Mesenchymal stem cell (in vitro differentiated cells and primary cell): Measurements from ENCODE around the gene CALB2.

ENCODE experiments used
- DNase-seq: peaks from one replicate; pipeline ENCODE4 v3.0.0-alpha.2; 2013
- H2AFZ ChIP-seq: one replicate; pipeline ENCODE4 v1.6.1; 2013; ENCODE audit warnings: low read depth, mild to moderate bottlenecking, control low read depth, inconsistent platforms, low read length, moderate library complexity
- H2AK5ac ChIP-seq: 2 replicates; pipeline ENCODE4 v1.6.1; 2013; ENCODE audit warnings: low read length, moderate library complexity, mild to moderate bottlenecking, inconsistent platforms; ENCODE audit not compliant: severe bottlenecking
- H2BK120ac ChIP-seq: one replicate; pipeline ENCODE4 v1.6.1; 2013; ENCODE audit warnings: low read depth, mild to moderate bottlenecking, inconsistent platforms, low read length, moderate library complexity
- H2BK12ac ChIP-seq, 2 experiments: one replicate each; pipeline ENCODE4 v1.6.1; 2013; ENCODE audit warnings: inconsistent platforms in 2 of 2, low read length in 2 of 2, mild to moderate bottlenecking in 2 of 2, moderate library complexity in 2 of 2, control low read depth in 1 of 2
- H2BK15ac ChIP-seq: one replicate; pipeline ENCODE4 v1.6.1; 2013; ENCODE audit warnings: mild to moderate bottlenecking, low read depth, inconsistent platforms; ENCODE audit not compliant: poor library complexity, severe bottlenecking
- H2BK5ac ChIP-seq: 2 replicates; pipeline ENCODE4 v1.6.1; 2013; ENCODE audit warnings: low read depth, mild to moderate bottlenecking, low read length, control low read depth, inconsistent platforms; ENCODE audit not compliant: poor library complexity, severe bottlenecking
- H3K14ac ChIP-seq, 2 experiments: one replicate each; pipeline ENCODE4 v1.6.1; 2013; ENCODE audit warnings: inconsistent platforms in 2 of 2, low read length in 2 of 2, control low read depth in 1 of 2, mild to moderate bottlenecking in 1 of 2, moderate library complexity in 1 of 2
- H3K18ac ChIP-seq, 2 experiments: one replicate each; pipeline ENCODE4 v1.6.1; 2013; ENCODE audit warnings: inconsistent platforms in 2 of 2, low read length in 2 of 2, control low read depth in 1 of 2, low read depth in 1 of 2, mild to moderate bottlenecking in 1 of 2
- H3K23ac ChIP-seq, 2 experiments: one replicate each; pipeline ENCODE4 v1.6.1; 2013; ENCODE audit warnings: inconsistent platforms in 2 of 2, low read length in 2 of 2, mild to moderate bottlenecking in 2 of 2, moderate library complexity in 2 of 2, control low read depth in 1 of 2
- H3K27ac ChIP-seq: 2 replicates; pipeline ENCODE4 v1.5.1; 2013; ENCODE audit warnings: mild to moderate bottlenecking, moderate library complexity, low read length, control low read depth, inconsistent platforms; ENCODE audit not compliant: poor library complexity, severe bottlenecking
- H3K27me3 ChIP-seq, 2 experiments: 2 replicates each; pipeline versions ENCODE4 v1.6.1 to v1.7.0; 2013; ENCODE audit warnings: low read length in 2 of 2, mild to moderate bottlenecking in 2 of 2, moderate library complexity in 2 of 2, control low read depth in 1 of 2, inconsistent platforms in 1 of 2; ENCODE audit not compliant: control insufficient read depth in 1 of 2, insufficient read depth in 1 of 2
- H3K36me3 ChIP-seq, 2 experiments: 2 replicates each; pipeline versions ENCODE4 v1.6.1 to v1.7.0; 2013; ENCODE audit warnings: low read length in 2 of 2, control low read depth in 1 of 2, inconsistent platforms in 1 of 2, low read depth in 1 of 2, mild to moderate bottlenecking in 1 of 2; ENCODE audit not compliant: insufficient read depth in 2 of 2, control insufficient read depth in 1 of 2
- H3K4ac ChIP-seq, 2 experiments: one replicate each; pipeline ENCODE4 v1.6.1; 2013; ENCODE audit warnings: inconsistent platforms in 2 of 2, low read length in 2 of 2, mild to moderate bottlenecking in 2 of 2, moderate library complexity in 2 of 2, control low read depth in 1 of 2, low read depth in 1 of 2
- H3K4me1 ChIP-seq: 2 replicates; pipeline ENCODE4 v1.6.1; 2013; ENCODE audit warnings: low read depth, low read length, control low read depth; ENCODE audit not compliant: control insufficient read depth, insufficient read depth
- H3K4me2 ChIP-seq: 2 replicates; pipeline ENCODE4 v1.6.1; 2013; ENCODE audit warnings: low read length, mild to moderate bottlenecking, inconsistent platforms; ENCODE audit not compliant: poor library complexity, severe bottlenecking
- H3K4me3 ChIP-seq, 2 experiments: 2 replicates each; pipeline versions ENCODE4 v1.5.1 to v1.7.0; 2013; ENCODE audit warnings: low read length in 2 of 2, mild to moderate bottlenecking in 2 of 2, control low read depth in 1 of 2, low read depth in 1 of 2; ENCODE audit not compliant: insufficient read depth in 1 of 2
- H3K79me1 ChIP-seq: replicated peaks from 2 replicates; pipeline ENCODE4 v1.6.1; 2013; ENCODE audit warnings: mild to moderate bottlenecking, control low read depth, low read length, inconsistent platforms; ENCODE audit not compliant: poor library complexity, severe bottlenecking
- H3K9ac ChIP-seq: 2 replicates; pipeline ENCODE4 v1.7.0; 2013; ENCODE audit warnings: mild to moderate bottlenecking, low read length, moderate library complexity
- H3K9me3 ChIP-seq: 2 replicates; pipeline ENCODE4 v1.7.0; 2013; ENCODE audit warnings: mild to moderate bottlenecking, low read length; ENCODE audit not compliant: control insufficient read depth
- H4K8ac ChIP-seq: one replicate; pipeline ENCODE4 v1.6.1; 2013; ENCODE audit warnings: inconsistent platforms, mild to moderate bottlenecking, low read length, moderate library complexity
- H4K91ac ChIP-seq: one replicate; pipeline ENCODE4 v1.6.1; 2013; ENCODE audit warnings: mild to moderate bottlenecking, low read length, inconsistent platforms
- WGBS: methylation state at CpG from one replicate; pipeline ENCODE4 v1.1.7; 2013; ENCODE audit warnings: mixed read lengths; 5-methylcytosine and 5-hydroxymethylcytosine counted together

Gene CALB2

DNA sequence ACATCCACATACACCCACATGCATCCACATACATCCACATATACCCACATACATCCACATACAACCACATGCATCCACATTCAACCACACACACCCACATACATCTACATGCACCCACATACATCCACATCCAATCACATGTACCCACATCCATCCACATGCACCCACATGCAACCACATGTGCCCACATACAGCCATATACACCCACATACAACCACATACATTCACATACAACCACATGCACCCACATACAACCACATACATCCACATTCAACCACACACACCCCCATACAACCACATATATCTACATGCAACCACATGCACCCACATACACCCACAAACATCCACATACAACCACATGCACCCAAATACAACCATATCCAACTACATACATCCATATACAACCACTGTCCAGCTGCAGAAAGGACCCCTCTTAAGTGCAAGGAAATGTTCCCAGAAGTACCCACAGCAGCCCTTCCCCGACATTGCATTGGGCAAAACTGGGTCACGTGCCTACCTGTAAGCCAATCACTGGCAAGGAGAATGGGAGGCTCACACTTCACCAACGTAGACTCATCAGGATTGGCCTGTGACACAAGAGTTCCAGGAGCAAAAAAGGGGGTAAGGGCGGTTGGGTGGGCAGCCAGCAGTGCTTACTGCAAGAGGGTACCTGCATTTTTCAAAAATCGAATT, 18.1 kb downstream of the CALB2 start:
- Histone ChIP-seq H3K4me1 (peaks cover 2% of the 10 kb centered on the region), H3K27me3 (peaks cover 0 to 32% of the 10 kb centered on the region in 2 experiments), H3K14ac (no peak overlapping the region), H3K4me3 (no peak overlapping the region), H3K18ac (no peak overlapping the region), H3K4ac (no peak overlapping the region), H2BK15ac (no peak overlapping the region), H4K8ac (no peak overlapping the region), H3K79me1 (no peaks in the 10 kb centered on the region), H3K9ac (no peak overlapping the region), H2BK5ac (no peak overlapping the region), H3K9me3 (no peaks in the 10 kb centered on the region), H2BK120ac (no peak overlapping the region), H2BK12ac (no peak overlapping the region), H3K23ac (no peak overlapping the region), H3K27ac (no peak overlapping the region), H4K91ac (no peak overlapping the region), H3K4me2 (no peak overlapping the region), H2AFZ (no peak overlapping the region), H3K36me3 (no peaks in the 10 kb centered on the region), H2AK5ac (no peak overlapping the region)
- no peak for DNase-seq
- WGBS: 72% methylated on average over 4 of the region's 5 CpGs

DNA sequence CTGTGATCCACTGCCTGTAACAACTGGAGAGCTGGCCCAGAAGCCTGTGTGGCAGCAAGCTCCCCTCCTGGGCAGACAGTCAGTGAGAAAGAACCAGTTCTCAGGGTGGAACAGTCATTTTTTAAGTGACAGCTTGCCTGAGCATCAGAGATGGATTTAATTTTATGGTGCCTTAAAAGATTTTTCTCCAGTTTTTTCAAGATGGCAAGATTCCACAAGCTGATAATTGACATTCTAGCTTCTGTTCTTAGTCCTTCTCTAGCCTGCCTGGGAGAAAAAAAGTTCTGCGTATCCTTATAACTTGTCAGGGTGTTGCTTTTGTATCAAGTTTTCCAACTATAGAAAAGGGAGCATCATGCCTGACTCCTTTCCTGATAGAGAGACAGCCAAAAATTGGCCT, 21.2 kb downstream of the CALB2 start:
- no peak overlapping the region for H3K14ac ChIP-seq
- no peak overlapping the region for H2AK5ac ChIP-seq
- H3K79me1 ChIP-seq: no peaks in the 10 kb centered on the region
- H2AFZ ChIP-seq: no peak overlapping the region
- H3K4ac ChIP-seq: no peak overlapping the region
- no peak overlapping the region for H3K23ac ChIP-seq
- no peaks in the 10 kb centered on the region for H3K36me3 ChIP-seq
- H4K8ac ChIP-seq: no peak overlapping the region
- H3K4me1 ChIP-seq: no peaks in the 10 kb centered on the region
- peaks cover 0 to 36% of the 10 kb centered on the region in 2 experiments for H3K27me3 ChIP-seq
- H2BK5ac ChIP-seq: no peak overlapping the region
- no peak overlapping the region for H3K9ac ChIP-seq
- H3K4me3 ChIP-seq: no peak overlapping the region
- H2BK12ac ChIP-seq: no peak overlapping the region
- 100% methylated on average over 1 of the region's 1 CpG for WGBS
- no peak overlapping the region for H2BK15ac ChIP-seq
- no peak overlapping the region for H3K18ac ChIP-seq
- no peak overlapping the region for H4K91ac ChIP-seq
- no peaks in the 10 kb centered on the region for H3K9me3 ChIP-seq
- DNase-seq: no peak
- H3K27ac ChIP-seq: no peak overlapping the region
- H2BK120ac ChIP-seq: no peak overlapping the region
- no peak overlapping the region for H3K4me2 ChIP-seq

DNA sequence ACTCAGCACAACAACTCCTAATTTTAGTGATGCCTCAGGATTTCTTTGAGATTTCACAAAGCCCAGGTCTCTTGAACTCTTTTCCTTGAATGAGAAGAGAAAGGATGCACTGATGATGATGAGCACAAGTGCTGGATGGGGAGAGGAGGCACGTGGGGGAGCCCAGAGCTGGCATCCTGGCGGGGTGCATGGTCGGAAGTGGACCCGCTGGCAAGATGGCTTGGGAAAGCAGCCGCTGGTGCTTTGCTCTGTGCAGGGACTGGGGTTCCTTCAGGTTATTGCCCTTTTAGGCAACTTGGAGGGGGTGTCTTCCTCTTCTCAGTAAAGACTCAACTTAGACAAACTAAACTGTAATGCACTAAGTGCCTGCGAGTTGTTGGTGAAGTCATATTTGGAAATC, 22.3 kb downstream of the CALB2 start:
- H2BK120ac ChIP-seq: no peak overlapping the region

GRCh38 chr16:71383054-71383773, 24.7 kb downstream of the CALB2 start:
- Histone ChIP-seq H3K4me2 (no peak overlapping the region), H2BK5ac (no peak overlapping the region), H3K4me3 (no peak overlapping the region), H2BK12ac (no peak overlapping the region), H3K9ac (no peak overlapping the region), H3K27ac (no peak overlapping the region), H3K14ac (no peak overlapping the region), H2BK120ac (no peak overlapping the region), H3K79me1 (no peaks in the 10 kb centered on the region), H3K18ac (no peak overlapping the region), H3K4ac (no peak overlapping the region), H3K9me3 (no peaks in the 10 kb centered on the region), H3K27me3 (peaks cover 0 to 60% of the 10 kb centered on the region in 2 experiments), H3K36me3 (no peaks in the 10 kb centered on the region), H4K91ac (no peak overlapping the region), H2BK15ac (no peak overlapping the region), H2AFZ (no peak overlapping the region), H4K8ac (no peak overlapping the region), H3K23ac (no peak overlapping the region), H3K4me1 (no peaks in the 10 kb centered on the region), H2AK5ac (no peak overlapping the region)
- DNase-seq: no peak
- WGBS: 72% methylated on average over 11 of the region's 11 CpGs

More for the DNA sequence above, 22.3 kb downstream of the CALB2 start:
- H3K18ac ChIP-seq: no peak overlapping the region
- no peak overlapping the region for H4K8ac ChIP-seq
- no peak overlapping the region for H3K4me3 ChIP-seq
- H2BK12ac ChIP-seq: no peak overlapping the region
- H3K9ac ChIP-seq: no peak overlapping the region
- H3K4me1 ChIP-seq: no peaks in the 10 kb centered on the region
- H3K4me2 ChIP-seq: no peak overlapping the region
- WGBS: 57% methylated on average over 5 of the region's 6 CpGs
- no peak overlapping the region for H3K4ac ChIP-seq
- H4K91ac ChIP-seq: no peak overlapping the region
- H2AFZ ChIP-seq: no peak overlapping the region
- H3K23ac ChIP-seq: no peak overlapping the region
- no peaks in the 10 kb centered on the region for H3K9me3 ChIP-seq
- peaks cover 0 to 44% of the 10 kb centered on the region in 2 experiments for H3K27me3 ChIP-seq
- H2BK15ac ChIP-seq: no peak overlapping the region
- no peak overlapping the region for H2AK5ac ChIP-seq
- no peaks in the 10 kb centered on the region for H3K79me1 ChIP-seq
- no peak overlapping the region for H2BK5ac ChIP-seq
- no peak overlapping the region for H3K27ac ChIP-seq
- H3K36me3 ChIP-seq: no peaks in the 10 kb centered on the region
- H3K14ac ChIP-seq: no peak overlapping the region
- DNase-seq: no peak
